Measurements from ENCODE around the gene BASP1.
"Not testable (repeated sequence)": the region's sequence is repeated elsewhere in the genome, so short reads cannot be mapped to it uniquely, and the experiment has no call there.

The BASP1 gene

GRCh38 chr5:17217493-17218352 is at the start of gene BASP1:
TSS of gene BASP1 (plus strand) at chr5:17217631. CDS start at chr5:17275217, 57,586 bp downstream.
- DNase-seq: peak; percentile 79

GRCh38 chr5:17169507-17169906 is 47.9 kb upstream of the BASP1 start:
- DNase-seq: no peak

- DNase-seq: no peak
Measured at GRCh38 chr5:17172791-17173190, 44.6 kb upstream of the BASP1 start.

- DNase-seq: no peak
Measured at GRCh38 chr5:17174965-17175364, 42.5 kb upstream of the BASP1 start.

GRCh38 chr5:17177501-17178372 is 39.7 kb upstream of the BASP1 start:
- no peak for DNase-seq

- no peak for DNase-seq
Measured at GRCh38 chr5:17178373-17178675, 39.1 kb upstream of the BASP1 start.

- no peak for DNase-seq
Measured at GRCh38 chr5:17180330-17180843, 37.0 kb upstream of the BASP1 start.

GRCh38 chr5:17180864-17181723 is 36.3 kb upstream of the BASP1 start:
- DNase-seq: no peak

GRCh38 chr5:17182494-17182893 is 34.9 kb upstream of the BASP1 start:
- DNase-seq: no peak

GRCh38 chr5:17182981-17183380 is 34.5 kb upstream of the BASP1 start:
- no peak for DNase-seq

GRCh38 chr5:17183831-17184230 is 33.6 kb upstream of the BASP1 start:
- no peak for DNase-seq

- no peak for DNase-seq
Measured at GRCh38 chr5:17184588-17184987, 32.8 kb upstream of the BASP1 start.

GRCh38 chr5:17185349-17185748 is 32.1 kb upstream of the BASP1 start:
- no peak for DNase-seq

GRCh38 chr5:17185773-17186172 is 31.7 kb upstream of the BASP1 start:
- no peak for DNase-seq

- no peak for DNase-seq
Measured at GRCh38 chr5:17186256-17186655, 31.2 kb upstream of the BASP1 start.

GRCh38 chr5:17187011-17187785 is 30.2 kb upstream of the BASP1 start:
- DNase-seq: no peak

- DNase-seq: no peak
Measured at GRCh38 chr5:17187786-17188170, 29.7 kb upstream of the BASP1 start.

- peak; percentile 77 for DNase-seq
Measured at GRCh38 chr5:17189381-17190036, 27.9 kb upstream of the BASP1 start.

- DNase-seq: no peak
Measured at GRCh38 chr5:17190242-17190778, 27.1 kb upstream of the BASP1 start.

- no peak for DNase-seq
Measured at GRCh38 chr5:17190799-17191391, 26.5 kb upstream of the BASP1 start.

- not testable (repeated sequence) for DNase-seq
Measured at GRCh38 chr5:17191574-17191973, 25.9 kb upstream of the BASP1 start.
